ENCODE results near the gene HARS1.

GRCh38 chr5:140632366-140633020 lies 58.7 kb downstream of the HARS1 start:
- TF ChIP-seq CTCF (IDR thresholded peaks at IDR 0.05 in 8 of 11, conservative IDR thresholded peaks at IDR 0.05 in 3 of 11), result no peak
- no peak for TF ChIP-seq POLR2A (IDR thresholded peaks at IDR 0.05)
- peak; percentile 54 to 79 (median 78) for TF ChIP-seq POLR2AphosphoS5 (IDR thresholded peaks at IDR 0.05)

All from spleen (tissue), 7 donors.